PC-3 (cell line): ENCODE measurements around the gene MANSC1. TPM values are rescaled to one million over a fixed set of nuclear protein-coding genes. Genes with fewer than 3 reads are reported as not detected.
A peak's percentile ranks its signal among the peaks of the same experiment; 100 is the strongest.
"Not testable (repeated sequence)": the region's sequence is repeated elsewhere in the genome, so short reads cannot be mapped to it uniquely, and the experiment has no call there.

ENCODE experiments used
- ATAC-seq: fragments of 200-7000 bp; cut with Tn5 transposase; 2 replicates; pipeline ENCODE4 v1.9.1; 2020; ENCODE audit warnings: mild to moderate bottlenecking, moderate library complexity
- BruUV-seq: library from RNA; stranded (reverse); fragments of 400-500 nt; replicated peaks from 2 replicates; lab custom pipeline; 2021; lab: Mats Ljungman, UMichigan
- CTCF ChIA-PET: fragments of 300-600 bp; sonication (Branson Sonifier 250); formaldehyde crosslinking; loops from one replicate; lab custom pipeline; 2022; ENCODE audit warnings: antibody characterized with exemption; lab: Charles Lee
- POLR2A ChIA-PET: fragments of 300-600 bp; sonication (Branson Sonifier 250); formaldehyde crosslinking; loops from one replicate; lab custom pipeline; 2022; ENCODE audit warnings: antibody characterized with exemption; ENCODE audit not compliant: unreplicated experiment; lab: Charles Lee
- DNase-seq: peaks from one replicate; pipeline ENCODE4 v3.0.0-alpha.2; 2015
- H2AFZ ChIP-seq: fragments of 300-600 bp; sonication (generic); 2 replicates; pipeline ENCODE4 v1.6.0; 2016; ENCODE audit warnings: antibody characterized with exemption, low read length
- H3F3A ChIP-seq: fragments of 300-600 bp; sonication (generic); one replicate; pipeline ENCODE4 v1.6.0; 2017; ENCODE audit warnings: antibody characterized with exemption, low read length, control low read depth, mild to moderate bottlenecking; ENCODE audit not compliant: unreplicated experiment
- H3K27ac ChIP-seq: fragments of 300-600 bp; sonication (generic); 2 replicates; pipeline ENCODE4 v1.5.1; 2016; ENCODE audit warnings: mild to moderate bottlenecking, low read length
- H3K27me3 ChIP-seq: fragments of 300-600 bp; sonication (generic); 2 replicates; pipeline ENCODE4 v1.6.1; 2016; ENCODE audit warnings: low read length, mixed read lengths
- H3K36me3 ChIP-seq: fragments of 300-600 bp; sonication (generic); 2 replicates; pipeline ENCODE4 v1.6.1; 2016; ENCODE audit warnings: low read depth, mixed run types, low read length, mixed read lengths
- H3K4me1 ChIP-seq: fragments of 300-600 bp; sonication (generic); 2 replicates; pipeline ENCODE4 v1.5.1; 2016; ENCODE audit warnings: low read length; ENCODE audit not compliant: insufficient read depth
- H3K4me2 ChIP-seq: fragments of 300-600 bp; sonication (generic); 2 replicates; pipeline ENCODE4 v1.6.0; 2016; ENCODE audit warnings: low read length
- H3K4me3 ChIP-seq: fragments of 300-600 bp; sonication (generic); 2 replicates; pipeline ENCODE4 v1.5.1; 2016; ENCODE audit warnings: mild to moderate bottlenecking, low read length, mixed read lengths
- H3K79me2 ChIP-seq: fragments of 300-600 bp; sonication (generic); 2 replicates; pipeline ENCODE4 v1.6.1; 2017; ENCODE audit warnings: low read length, mixed read lengths
- H3K9ac ChIP-seq: fragments of 300-600 bp; sonication (generic); 2 replicates; pipeline ENCODE4 v1.6.0; 2016; ENCODE audit warnings: mild to moderate bottlenecking, low read length
- H3K9me2 ChIP-seq: fragments of 300-600 bp; sonication (generic); replicated peaks from 2 replicates; pipeline ENCODE4 v1.6.1; 2016; ENCODE audit warnings: mixed run types, low read length, mixed read lengths
- H3K9me3 ChIP-seq: fragments of 300-600 bp; sonication (generic); 2 replicates; pipeline ENCODE4 v1.6.1; 2016; ENCODE audit warnings: low read length, mixed read lengths
- H4K20me1 ChIP-seq: fragments of 300-600 bp; sonication (generic); 2 replicates; pipeline ENCODE4 v1.6.1; 2016; ENCODE audit warnings: low read length, mixed read lengths
- CTCF ChIP-seq: fragments of 300-600 bp; sonication (generic); conservative IDR thresholded peaks from 2 replicates; pipeline ENCODE4 v1.5.1; 2017; ENCODE audit warnings: antibody characterized with exemption, low read depth, mild to moderate bottlenecking, low read length
- EZH2 ChIP-seq: fragments of 300-600 bp; sonication (generic); IDR thresholded peaks from one replicate; pipeline ENCODE4 v1.6.1; 2017; ENCODE audit warnings: antibody characterized with exemption, mild to moderate bottlenecking, low read length; ENCODE audit not compliant: unreplicated experiment
- EZH2phosphoT487 ChIP-seq: fragments of 300-600 bp; sonication (generic); IDR thresholded peaks from 2 replicates; pipeline ENCODE4 v1.6.1; 2018; ENCODE audit warnings: mild to moderate bottlenecking, antibody characterized with exemption, low read length, borderline replicate concordance
- intact Hi-C: fragments of 100-400 bp; cut with micrococcal nuclease; formaldehyde crosslinking; loops from 2 replicates; pipeline ENCODE4 v1.9.0; 2023
- total RNA-seq: library from RNA; depleted of rRNA; stranded (reverse); fragments of >200 nt; gene quantifications from 2 replicates; pipeline ENCODE4 v1.2.3, GENCODE V29; 2014

MANSC1 gene
- total RNA-seq, 1 experiment from 2014 or later = 2.8 TPM

DNA sequence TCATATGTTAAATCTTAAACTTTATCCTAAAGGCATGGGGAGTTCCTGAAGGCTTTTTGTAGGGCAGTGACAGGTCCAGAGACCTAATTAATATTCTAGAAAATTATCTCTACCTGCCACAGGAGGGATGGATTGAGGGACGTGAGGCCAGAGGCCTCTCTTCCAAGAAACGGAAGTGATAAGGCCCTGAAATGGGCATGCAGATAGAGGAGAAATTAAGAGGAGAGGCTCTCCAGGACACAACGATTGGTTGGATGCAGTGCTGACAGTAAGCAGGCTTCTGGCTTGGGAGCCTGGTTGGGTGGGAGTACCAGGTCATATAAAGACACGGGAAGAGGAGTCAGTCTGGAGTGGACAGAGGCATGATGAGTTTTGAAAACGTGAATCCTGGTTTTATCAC is 3.8 kb upstream of the MANSC1 start:
- no peak overlapping the region for H3K4me2 ChIP-seq
- H2AFZ ChIP-seq = no peak overlapping the region
- no peak for TF ChIP-seq EZH2
- no peak for TF ChIP-seq EZH2phosphoT487
- no peak for TF ChIP-seq CTCF
- ATAC-seq = no peak
- intact Hi-C loops = no loop called here
- H3K9me2 ChIP-seq = no peaks in the 10 kb centered on the region
- no TSS peak for BruUV-seq
- H3F3A ChIP-seq = no peaks in the 10 kb centered on the region
- no peaks in the 10 kb centered on the region for H3K27me3 ChIP-seq
- H3K4me1 ChIP-seq = peaks cover 29% of the 10 kb centered on the region
- H3K9me3 ChIP-seq = no peaks in the 10 kb centered on the region
- no peaks in the 10 kb centered on the region for H3K36me3 ChIP-seq
- DNase-seq = no peak
- peaks cover 13% of the 10 kb centered on the region for H3K79me2 ChIP-seq
- CTCF ChIA-PET = no interaction called here
- no peak overlapping the region for H3K27ac ChIP-seq
- H3K4me3 ChIP-seq = no peak overlapping the region
- no peak overlapping the region for H3K9ac ChIP-seq
- no peaks in the 10 kb centered on the region for H4K20me1 ChIP-seq
- POLR2A ChIA-PET = no interaction called here

- H3K4me3 ChIP-seq = no peak overlapping the region
- CTCF ChIA-PET = no interaction called here
- no peak overlapping the region for H3K4me2 ChIP-seq
- no peaks in the 10 kb centered on the region for H3K27me3 ChIP-seq
- POLR2A ChIA-PET = no interaction called here
- H3K4me1 ChIP-seq = peaks cover 23% of the 10 kb centered on the region
- peaks cover 8% of the 10 kb centered on the region for H3K79me2 ChIP-seq
- no peak overlapping the region for H3K27ac ChIP-seq
- H3K9me2 ChIP-seq = no peaks in the 10 kb centered on the region
- H3F3A ChIP-seq = no peaks in the 10 kb centered on the region
- intact Hi-C loops = no loop called here
- H3K9ac ChIP-seq = no peak overlapping the region
- no peaks in the 10 kb centered on the region for H4K20me1 ChIP-seq
- no TSS peak for BruUV-seq
- TF ChIP-seq EZH2phosphoT487 (no peak), CTCF (no peak), EZH2 (no peak)
- no peaks in the 10 kb centered on the region for H3K36me3 ChIP-seq
- DNase-seq = no peak
- H2AFZ ChIP-seq = no peak overlapping the region
- no peaks in the 10 kb centered on the region for H3K9me3 ChIP-seq
- no peak for ATAC-seq
Observed at GRCh38 chr12:12353276-12353675, 3.2 kb upstream of the MANSC1 start.

DNA sequence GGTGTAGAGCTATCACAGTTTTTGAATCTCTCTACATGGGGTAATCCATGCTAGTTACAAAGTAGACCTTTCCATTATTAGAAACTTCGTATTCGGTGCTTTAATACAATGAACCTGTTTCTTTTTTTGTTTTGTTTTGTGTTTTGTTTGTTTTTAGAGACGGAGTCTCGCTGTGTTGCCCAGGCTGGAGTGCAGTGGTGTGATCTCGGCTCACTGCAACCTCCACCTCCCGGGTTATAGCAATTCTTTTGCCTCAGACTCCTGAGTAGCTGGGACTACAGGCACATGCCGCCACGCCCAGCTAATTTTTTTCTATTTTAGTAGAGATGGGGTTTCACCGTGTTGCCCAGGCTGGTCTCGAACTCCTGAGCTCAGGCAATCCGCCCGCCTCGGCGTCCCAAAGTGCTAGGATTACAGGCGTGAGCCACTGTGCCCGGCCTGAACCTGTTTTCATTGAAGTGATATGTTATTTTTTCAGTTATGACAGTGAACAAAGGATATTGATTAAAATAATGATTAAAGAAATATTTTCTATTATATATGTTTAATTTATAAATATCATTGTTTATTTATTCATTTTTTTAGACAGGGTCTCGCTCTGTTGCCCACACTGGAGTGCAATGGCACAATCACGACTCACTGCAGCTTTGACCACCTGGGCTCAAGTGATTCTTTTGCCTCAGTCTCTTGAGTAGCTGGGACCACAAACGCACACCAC is 1.6 kb upstream of the MANSC1 start:
- H3K79me2 ChIP-seq, H3K27me3 ChIP-seq, intact Hi-C loops, H3K9me3 ChIP-seq, DNase-seq, H4K20me1 ChIP-seq, H3K4me3 ChIP-seq, H3K36me3 ChIP-seq, H3K9me2 ChIP-seq, H3F3A ChIP-seq, ATAC-seq: not testable (repeated sequence)
- CTCF ChIA-PET = interaction anchor here (0.6 kb wide), 1 partner anchor 13 kb away, joined by 7 read pairs; no protein-coding TSS in a partner anchor
- Histone ChIP-seq H2AFZ (peak overlapping the region; percentile 98; the same call in 1 of the 2 replicates), H3K27ac (peak overlapping the region; percentile 94), H3K4me1 (peaks cover 20% of the 10 kb centered on the region), H3K9ac (peak overlapping the region; percentile 53; the same call in 1 of the 2 replicates), H3K4me2 (peak overlapping the region; percentile 94)
- POLR2A ChIA-PET = interaction anchor here (0.7 kb wide), 1 partner anchor 372 kb away, joined by 3 read pairs; no protein-coding TSS in a partner anchor
- BruUV-seq = TSS peak; percentile 56
